Tibial artery (tissue), 4 donors: ENCODE measurements around the gene FLNB.

ENCODE experiments used
- DNase-seq, 2 donors: peaks; one replicate each; pipeline ENCODE4 v3.0.0-alpha.2; 2019
- H3K27ac ChIP-seq, 2 donors: fragments of 200-600 bp; sonication (generic) in 1 of 2; 1 replicate in 1 of 2; 2 replicates in 1 of 2; pipeline ENCODE4 v1.5.1; 2018 to 2019; ENCODE audit warnings: mild to moderate bottlenecking in 1 of 2
- H3K27me3 ChIP-seq, 2 donors: fragments of 200-600 bp; sonication (generic) in 1 of 2; one replicate each; pipeline versions ENCODE4 v1.5.1 to v1.6.0; 2016 to 2019
- H3K36me3 ChIP-seq, 3 donors: fragments of 200-600 bp; sonication (generic) in 2 of 3; one replicate each; pipeline ENCODE4 v1.5.1; 2016 to 2019; ENCODE audit warnings: mild to moderate bottlenecking in 2 of 3
- H3K4me1 ChIP-seq, 4 donors: fragments of 200-600 bp; sonication (generic) in 2 of 4; 1 replicate in 3 of 4; 2 replicates in 1 of 4; pipeline ENCODE4 v1.5.1; 2016 to 2019
- H3K4me3 ChIP-seq, 2 donors: fragments of 200-600 bp; sonication (generic) in 1 of 2; 1 replicate in 1 of 2; 2 replicates in 1 of 2; pipeline ENCODE4 v1.5.1; 2018 to 2019; ENCODE audit warnings: mild to moderate bottlenecking in 2 of 2
- H3K9me3 ChIP-seq, 3 donors: fragments of 200-600 bp; sonication (generic) in 1 of 3; one replicate each; pipeline ENCODE4 v1.5.1; 2016 to 2019
- CTCF ChIP-seq, 2 experiments: fragments of 200-600 bp in 1 of 2; fragments of 450-650 bp in 1 of 2; IDR thresholded peaks; one replicate each; pipeline ENCODE4 v1.5.1; 2017 to 2019; ENCODE audit warnings: antibody characterized with exemption in 2 of 2, mild to moderate bottlenecking in 1 of 2, moderate library complexity in 1 of 2
- intact Hi-C: fragments of 100-400 bp; cut with DNase I; formaldehyde crosslinking; loops from one replicate; pipeline ENCODE4 v1.15.0; 2023; ENCODE audit warnings: low total_unique reads

The FLNB gene

DNA sequence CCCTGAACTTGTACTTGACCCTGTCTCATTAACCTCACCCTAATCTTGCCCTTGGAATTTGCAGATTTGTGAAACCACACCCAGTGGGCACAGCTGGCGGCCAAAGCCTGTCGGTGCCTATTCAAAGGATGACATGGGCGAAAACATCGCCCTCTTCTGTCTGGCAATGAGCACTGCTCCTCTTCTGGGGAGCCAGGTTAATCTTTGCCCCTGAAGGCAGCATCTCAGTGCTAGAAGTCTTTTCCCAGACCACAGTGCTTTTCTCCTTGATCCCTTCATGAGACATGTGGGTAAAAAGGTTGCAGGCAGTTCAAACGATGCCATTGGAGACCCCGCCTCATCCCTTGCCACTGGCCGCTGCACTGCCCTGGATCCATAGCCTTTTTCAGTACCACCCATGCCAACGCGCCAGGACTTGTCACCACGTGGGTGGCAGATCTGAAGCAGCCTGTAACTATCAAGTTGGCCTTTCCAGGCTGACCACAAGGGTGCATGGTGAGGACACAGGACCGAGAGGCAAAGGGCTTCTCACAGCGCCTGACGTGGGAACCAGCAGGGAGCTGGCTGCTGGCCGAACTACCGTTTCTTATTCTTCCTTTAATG lies 209.1 kb downstream of the FLNB start:
- peak; percentile 70 to 76 for TF ChIP-seq CTCF (IDR thresholded peaks at IDR 0.05)
- Histone ChIP-seq H3K27ac (peak overlapping the region in 1 of 2 donors; percentile 13), H3K4me3 (no peak overlapping the region), H3K4me1 (peaks cover 0 to 10% (median 2%) of the 10 kb centered on the region in 4 donors), H3K36me3 (no peaks in the 10 kb centered on the region), H3K27me3 (no peaks in the 10 kb centered on the region), H3K9me3 (no peaks in the 10 kb centered on the region)
- DNase-seq = peak; percentile 77 to 85
- intact Hi-C loops = loop anchor here (2.0 kb wide), 1 partner anchor 39 kb away; no protein-coding TSS in a partner anchor

DNA sequence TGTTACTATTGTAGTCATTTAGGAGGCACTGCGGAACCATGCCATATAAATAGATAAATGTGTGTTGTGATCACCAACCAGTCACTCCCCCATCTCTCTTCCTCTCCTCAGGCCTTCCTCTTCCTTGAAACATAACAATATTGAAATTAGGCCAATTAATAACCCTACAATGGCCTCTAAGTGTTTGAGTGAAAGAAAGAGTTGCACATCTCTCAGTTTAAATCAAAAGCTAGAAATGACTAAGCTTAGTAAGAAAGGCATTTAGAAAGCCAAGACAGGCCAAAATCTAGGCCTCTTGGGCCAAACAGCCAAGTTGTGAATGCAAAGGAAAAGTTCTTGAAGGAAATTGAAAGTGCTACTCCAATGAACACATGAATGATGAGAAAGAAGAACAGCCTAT lies 210.7 kb downstream of the FLNB start:
- Histone ChIP-seq H3K27me3 (no peaks in the 10 kb centered on the region), H3K4me3 (no peak overlapping the region), H3K27ac (no peak overlapping the region), H3K9me3 (no peaks in the 10 kb centered on the region), H3K4me1 (peaks cover 0 to 10% (median 2%) of the 10 kb centered on the region in 4 donors), H3K36me3 (no peaks in the 10 kb centered on the region)
- DNase-seq = no peak
- intact Hi-C loops = no loop called here
- no peak for TF ChIP-seq CTCF (IDR thresholded peaks at IDR 0.05)
